ENCODE data around the gene EVL.

DNA sequence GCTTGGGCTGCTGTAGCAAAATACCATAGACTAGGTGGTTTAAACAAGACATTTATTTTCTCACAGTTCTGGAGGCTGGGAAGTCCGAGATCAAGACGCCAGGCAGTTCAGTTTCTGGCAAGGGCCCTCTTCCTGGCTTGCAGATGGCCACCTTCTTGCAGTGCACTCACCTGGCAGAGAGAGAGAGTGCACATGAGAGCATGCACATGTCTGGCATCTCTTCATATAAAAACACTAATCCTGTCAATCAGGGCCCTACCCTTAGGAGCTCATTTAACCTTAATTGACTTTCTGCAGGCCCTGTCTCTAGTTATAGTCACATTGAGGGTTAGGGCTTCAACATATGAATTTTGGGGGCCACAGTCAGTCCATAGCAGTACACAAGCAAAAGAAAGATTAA is 12.4 kb upstream of the EVL start:
- TF ChIP-seq POLR2A (IDR thresholded peaks at IDR 0.05; ENCODE audit: low read depth, low read length) (no peak), CTCF (IDR thresholded peaks at IDR 0.05; ENCODE audit: extremely low read depth in 1 of 2, insufficient read depth in 1 of 2, low read depth in 1 of 2, low read length in 2 of 2) (no peak), EZH2 (IDR thresholded peaks at IDR 0.05; ENCODE audit: borderline replicate concordance, low read depth, low read length, severe bottlenecking) (no peak), POLR2AphosphoS5 (IDR thresholded peaks at IDR 0.05; ENCODE audit: insufficient read depth, low read depth, low read length) (no peak), GATA2 (IDR thresholded peaks at IDR 0.05; ENCODE audit: insufficient read depth, insufficient read length, low read depth, low read length) (no peak)
- TF ChIP-seq, protein P1, sequence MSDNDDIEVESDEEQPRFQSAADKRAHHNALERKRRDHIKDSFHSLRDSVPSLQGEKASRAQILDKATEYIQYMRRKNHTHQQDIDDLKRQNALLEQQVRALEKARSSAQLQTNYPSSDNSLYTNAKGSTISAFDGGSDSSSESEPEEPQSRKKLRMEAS (IDR thresholded peaks at IDR 0.05; ENCODE audit: insufficient read depth, insufficient read length), result no peak

All from endothelial cell of umbilical vein (primary cell).